ENCODE measurements around the gene CRACR2A.

The CRACR2A gene

DNA sequence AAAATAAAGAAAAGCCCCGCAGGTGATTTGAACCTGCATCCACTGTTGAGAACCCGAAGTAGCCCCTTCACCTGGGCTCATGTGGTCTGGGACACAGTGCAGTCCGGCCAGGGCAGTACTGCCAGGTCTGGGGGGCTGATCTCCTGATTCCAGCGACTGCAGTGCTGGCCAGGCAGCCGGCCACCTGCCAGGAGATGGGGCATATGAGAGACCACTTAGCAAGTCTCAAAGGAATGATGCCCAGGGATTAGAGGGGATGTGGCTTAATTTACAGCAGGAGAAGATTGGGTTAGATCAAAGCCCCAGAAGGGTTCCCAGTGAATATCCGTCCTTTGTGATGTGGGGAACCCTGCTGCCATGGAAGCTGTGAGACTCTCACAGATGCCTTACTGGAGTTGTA lies 148.6 kb downstream of the CRACR2A start:
- H3K27ac ChIP-seq = no peak overlapping the region

GRCh38 chr12:3603576-3603975 lies 149.3 kb downstream of the CRACR2A start:
- no peak for TF ChIP-seq CTCF (conservative IDR thresholded peaks at IDR 0.05)

More for the DNA sequence above, 148.6 kb downstream of the CRACR2A start:
- no peak for TF ChIP-seq CTCF (conservative IDR thresholded peaks at IDR 0.05)

GRCh38 chr12:3602488-3602887 lies 150.4 kb downstream of the CRACR2A start:
- TF ChIP-seq CTCF (conservative IDR thresholded peaks at IDR 0.05) = no peak
- no peak overlapping the region for H3K27ac ChIP-seq

More at GRCh38 chr12:3603576-3603975, 149.3 kb downstream of the CRACR2A start:
- H3K27ac ChIP-seq = no peak overlapping the region

- no peak overlapping the region for H3K27ac ChIP-seq
- no peak for TF ChIP-seq CTCF (conservative IDR thresholded peaks at IDR 0.05)
Observed at GRCh38 chr12:3601461-3602150, 151.3 kb downstream of the CRACR2A start.

GRCh38 chr12:3600951-3601350 lies 152.0 kb downstream of the CRACR2A start:
- H3K27ac ChIP-seq = no peak overlapping the region
- TF ChIP-seq CTCF (conservative IDR thresholded peaks at IDR 0.05) = no peak

DNA sequence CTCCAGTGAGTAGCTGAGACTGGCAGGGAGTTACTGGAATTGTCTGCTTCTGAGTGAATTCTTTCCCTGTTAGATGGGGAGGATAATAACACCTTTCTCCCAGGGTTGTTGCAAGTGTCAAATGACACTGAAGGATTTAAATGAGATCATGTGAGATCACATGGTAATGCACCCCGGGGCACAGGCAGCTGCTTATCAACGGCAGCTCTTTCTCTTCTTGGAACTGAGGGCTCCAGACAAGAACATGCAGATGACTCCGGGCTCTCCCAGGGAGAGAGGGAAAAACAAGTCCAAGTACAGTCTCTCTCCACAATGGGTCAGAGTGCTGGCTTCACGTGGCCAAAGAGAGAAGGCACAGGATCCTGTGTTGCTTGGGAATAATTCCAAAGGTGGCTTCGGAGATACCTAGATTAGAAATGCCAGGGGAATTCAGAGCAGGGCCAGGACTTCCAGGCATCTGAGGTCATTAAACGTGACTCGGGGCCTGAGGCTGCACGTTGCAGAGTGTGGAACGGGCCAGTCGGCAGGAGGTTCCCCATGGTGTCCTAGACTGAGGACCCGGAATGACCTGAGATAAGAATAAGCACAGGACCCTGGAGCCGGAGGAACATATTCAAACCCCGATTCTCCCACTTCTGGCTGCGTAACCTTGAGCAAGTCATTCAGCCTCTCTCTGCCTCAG lies 152.7 kb downstream of the CRACR2A start:
- TF ChIP-seq CTCF (conservative IDR thresholded peaks at IDR 0.05) = no peak

DNA sequence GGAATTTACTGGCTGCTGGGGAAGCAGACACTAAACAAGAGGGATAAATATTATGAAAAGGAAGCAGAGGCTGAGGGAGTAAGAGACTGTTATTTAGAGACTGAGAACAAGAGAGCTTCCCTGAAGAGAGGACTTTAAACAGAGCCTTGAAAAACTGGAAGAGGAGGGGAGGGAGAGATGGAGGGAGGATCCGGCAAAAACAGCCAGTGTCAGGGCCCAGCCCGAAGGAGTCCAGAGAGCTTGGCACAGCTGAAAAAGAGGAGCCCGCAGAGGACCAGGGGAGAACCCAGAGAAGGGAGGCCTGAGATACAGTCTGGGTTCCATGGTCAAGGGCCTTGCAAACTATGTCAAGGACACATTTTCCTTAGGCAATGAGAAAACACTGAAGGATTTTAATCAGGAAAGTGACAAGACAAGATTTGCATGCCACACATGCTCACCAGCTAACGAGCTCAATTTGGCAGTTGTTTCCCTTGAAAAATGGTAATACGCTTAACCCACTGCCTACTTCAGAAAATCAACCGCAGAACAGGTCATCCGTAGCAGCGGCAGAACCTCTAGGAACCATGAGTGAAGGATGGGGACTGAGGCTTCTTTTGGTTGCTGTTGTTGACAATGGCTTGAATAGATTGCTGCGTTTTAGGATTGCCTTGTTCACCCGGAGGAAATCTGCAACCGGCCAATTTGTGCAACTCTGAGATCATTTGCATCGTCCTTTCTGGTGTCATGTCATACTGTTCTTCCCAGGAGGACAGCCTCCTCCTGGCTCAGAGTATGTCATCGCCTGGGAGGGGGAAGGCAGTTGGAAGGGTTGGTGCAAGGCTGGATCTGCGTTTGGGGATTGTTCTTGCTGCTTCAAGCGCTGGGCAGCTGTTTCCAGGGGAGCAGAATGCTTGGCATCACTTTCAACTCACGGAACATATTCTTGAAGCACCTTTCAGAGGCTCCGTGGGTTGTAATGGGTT lies 153.7 kb downstream of the CRACR2A start:
- TF ChIP-seq CTCF (conservative IDR thresholded peaks at IDR 0.05) = no peak
- H3K27ac ChIP-seq = no peak overlapping the region

More for the DNA sequence above, 152.7 kb downstream of the CRACR2A start:
- no peak overlapping the region for H3K27ac ChIP-seq
